RCC 7860 (cell line): ENCODE results near the gene IL4R.

Source experiments
- DNase-seq: peaks from one replicate; pipeline ENCODE4 v3.0.0-alpha.2; 2015; ENCODE audit warnings: low spot score
- FAIRE-seq: peaks from 2 replicates; lab custom pipeline; 2012; peaks lifted over from hg19 to GRCh38; lab: Jason Lieb, UNC

IL4R gene

DNA sequence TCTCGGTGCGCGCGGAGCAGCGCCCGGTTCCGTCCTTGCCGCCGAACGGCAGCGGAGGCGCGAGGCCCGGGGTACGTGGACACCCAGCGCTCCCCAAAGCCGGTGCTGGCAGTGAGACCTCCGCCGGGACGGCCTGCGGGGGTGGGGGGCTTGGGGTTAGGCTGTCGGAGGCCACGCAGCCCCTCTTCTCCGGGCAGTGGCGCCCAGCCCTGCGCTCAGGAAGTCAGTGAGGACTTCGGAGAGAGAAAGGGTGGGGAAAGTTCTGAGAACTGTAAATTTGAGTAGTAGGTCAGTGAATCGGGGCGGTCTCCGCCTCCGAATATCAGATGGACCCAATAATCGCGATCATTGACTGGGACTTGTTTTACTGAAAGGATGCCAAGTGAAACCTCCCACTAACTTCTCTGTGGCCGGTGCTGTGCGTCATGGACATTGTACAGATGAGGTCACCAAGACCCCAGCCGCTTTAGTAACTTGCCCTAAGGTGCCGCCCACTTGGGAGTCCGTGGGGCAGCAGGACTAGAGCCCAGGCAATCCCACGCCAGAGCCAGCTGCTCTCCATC, 468 bp downstream of the IL4R start:
- peak; percentile 69 for DNase-seq
- FAIRE-seq: no peak

DNA sequence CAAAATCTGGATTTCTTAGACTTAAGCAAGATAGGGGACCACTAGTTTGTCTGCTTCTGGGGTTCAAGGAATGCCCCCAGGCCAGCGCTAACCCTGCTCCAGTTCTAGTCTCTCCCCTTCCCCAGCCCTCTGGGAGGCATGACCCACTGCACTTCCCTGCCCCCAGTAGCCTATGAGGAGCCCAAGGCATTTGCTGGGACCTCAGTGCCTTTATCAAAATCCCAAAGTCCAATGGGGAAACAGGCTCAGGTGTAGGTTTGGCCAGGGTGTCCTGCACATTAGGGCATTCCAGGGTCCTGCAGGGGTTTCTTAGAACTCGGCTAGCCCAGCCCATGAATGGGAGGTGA, 1.2 kb downstream of the IL4R start:
- DNase-seq (no peak), FAIRE-seq (no peak)

DNA sequence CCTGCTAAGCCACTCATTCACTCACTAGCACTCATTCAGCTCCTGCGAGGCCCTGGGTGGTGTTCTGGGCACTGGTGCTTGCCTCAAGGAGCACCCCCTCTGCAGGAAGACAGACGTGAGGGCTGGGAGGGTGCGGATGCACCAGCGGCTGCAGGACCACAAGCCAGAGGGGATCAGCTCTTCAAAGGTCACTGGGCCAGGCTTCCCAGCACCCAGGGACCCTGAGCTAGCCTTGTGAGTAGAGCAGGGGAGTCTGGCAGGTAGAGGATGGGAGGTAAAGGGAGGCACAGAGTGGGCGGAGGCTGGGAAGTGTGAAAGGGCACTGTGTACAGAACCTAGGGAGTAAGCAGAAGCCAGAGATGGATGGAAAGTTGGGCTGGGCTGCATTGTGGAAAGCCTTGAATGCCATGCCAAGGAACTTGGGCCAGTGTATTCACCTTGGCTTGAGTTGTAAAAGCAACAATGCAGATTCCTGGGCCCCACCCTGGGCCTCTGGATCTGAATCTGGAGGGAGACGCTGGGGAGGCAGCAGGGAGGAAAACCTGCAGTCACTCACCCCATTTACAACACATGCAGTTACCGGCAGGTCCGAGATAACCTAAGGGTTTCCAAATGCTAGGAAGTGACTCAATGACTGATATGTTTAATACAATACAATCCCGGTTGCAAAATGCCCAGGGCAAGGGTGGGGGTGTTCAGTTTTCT, 1.7 kb downstream of the IL4R start:
- FAIRE-seq (no peak), DNase-seq (peak; percentile 56)

DNA sequence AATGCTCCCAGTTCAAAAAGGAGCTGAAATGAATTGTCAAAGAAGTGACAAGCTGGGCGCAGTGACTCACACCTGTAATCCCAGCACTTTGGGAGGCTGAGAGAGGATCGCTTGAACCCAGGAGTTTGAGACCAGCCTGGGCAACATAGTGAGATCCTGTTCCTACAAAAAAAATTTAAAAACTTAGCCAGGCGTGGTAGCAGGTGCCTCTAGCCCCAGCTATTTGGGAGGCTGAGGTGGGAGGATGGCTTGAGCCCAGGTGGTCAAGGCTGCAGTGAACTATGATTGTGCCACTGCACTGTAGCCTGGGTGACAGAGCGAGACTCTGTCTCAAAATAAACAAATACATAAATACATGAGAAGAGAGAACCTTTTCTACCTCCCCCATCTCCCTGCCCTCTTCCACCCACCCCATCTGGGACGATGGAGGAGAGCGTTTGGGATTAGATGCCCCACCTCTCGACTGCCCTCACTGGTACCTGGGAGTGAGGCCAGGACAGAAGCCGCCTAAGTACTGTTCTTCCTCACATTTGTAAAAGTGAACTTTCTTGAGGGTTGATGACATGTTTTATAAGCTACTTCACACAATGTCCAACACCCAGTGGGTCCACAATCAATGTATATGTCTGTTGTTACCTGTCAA, 2.4 kb downstream of the IL4R start:
- FAIRE-seq: no peak
- DNase-seq: no peak

DNA sequence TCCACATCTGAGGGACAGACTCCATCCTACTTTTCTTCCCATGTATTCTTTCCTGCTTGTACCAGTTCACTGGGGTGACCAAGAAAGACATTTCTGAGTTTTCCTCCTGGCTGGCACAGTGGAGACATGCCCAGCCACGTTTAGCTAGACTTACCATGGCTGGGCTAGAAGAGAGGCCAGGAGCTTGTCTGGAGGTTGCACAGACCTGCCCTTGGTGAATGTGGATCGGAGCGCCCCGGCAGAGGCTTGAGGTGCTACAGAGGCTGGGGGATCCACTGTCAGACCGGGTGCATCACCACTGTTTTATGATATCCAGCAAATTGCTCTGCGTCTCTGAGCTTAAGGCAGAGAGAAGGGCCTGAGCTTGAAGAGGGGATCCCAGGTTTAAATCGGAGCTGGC, 3.5 kb downstream of the IL4R start:
- DNase-seq (no peak), FAIRE-seq (no peak)

DNA sequence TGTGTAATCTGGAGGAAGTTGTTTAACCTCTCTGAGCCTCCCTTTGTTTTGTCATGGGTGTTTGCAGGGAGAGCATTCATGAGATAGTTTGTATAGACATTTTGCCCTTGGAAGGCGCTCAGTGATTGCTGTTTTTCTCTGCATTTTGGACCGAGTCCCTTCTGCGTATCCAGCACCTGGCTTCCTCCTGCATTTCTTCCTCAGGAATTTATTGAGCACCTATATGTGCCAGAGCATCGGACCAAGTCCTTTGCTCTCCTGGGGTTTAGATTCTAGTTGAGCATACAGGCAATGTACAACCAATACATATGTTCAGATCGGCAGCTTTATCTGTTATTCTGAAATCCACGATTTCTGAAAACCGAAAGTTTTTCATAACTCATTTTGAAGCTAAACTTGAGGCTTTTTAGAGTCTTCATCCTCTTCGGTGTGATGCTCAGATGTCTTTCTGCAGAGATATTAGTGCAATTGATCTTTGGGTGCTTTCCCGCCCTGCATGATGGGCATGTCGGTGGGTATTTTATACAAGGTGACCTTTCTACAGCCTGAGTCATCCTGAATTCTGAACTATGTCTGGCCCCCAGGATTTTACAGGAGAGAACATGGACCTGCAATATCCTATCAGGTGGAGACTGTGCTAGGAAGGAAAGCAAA, 4.1 kb downstream of the IL4R start:
- no peak for DNase-seq
- no peak for FAIRE-seq

DNA sequence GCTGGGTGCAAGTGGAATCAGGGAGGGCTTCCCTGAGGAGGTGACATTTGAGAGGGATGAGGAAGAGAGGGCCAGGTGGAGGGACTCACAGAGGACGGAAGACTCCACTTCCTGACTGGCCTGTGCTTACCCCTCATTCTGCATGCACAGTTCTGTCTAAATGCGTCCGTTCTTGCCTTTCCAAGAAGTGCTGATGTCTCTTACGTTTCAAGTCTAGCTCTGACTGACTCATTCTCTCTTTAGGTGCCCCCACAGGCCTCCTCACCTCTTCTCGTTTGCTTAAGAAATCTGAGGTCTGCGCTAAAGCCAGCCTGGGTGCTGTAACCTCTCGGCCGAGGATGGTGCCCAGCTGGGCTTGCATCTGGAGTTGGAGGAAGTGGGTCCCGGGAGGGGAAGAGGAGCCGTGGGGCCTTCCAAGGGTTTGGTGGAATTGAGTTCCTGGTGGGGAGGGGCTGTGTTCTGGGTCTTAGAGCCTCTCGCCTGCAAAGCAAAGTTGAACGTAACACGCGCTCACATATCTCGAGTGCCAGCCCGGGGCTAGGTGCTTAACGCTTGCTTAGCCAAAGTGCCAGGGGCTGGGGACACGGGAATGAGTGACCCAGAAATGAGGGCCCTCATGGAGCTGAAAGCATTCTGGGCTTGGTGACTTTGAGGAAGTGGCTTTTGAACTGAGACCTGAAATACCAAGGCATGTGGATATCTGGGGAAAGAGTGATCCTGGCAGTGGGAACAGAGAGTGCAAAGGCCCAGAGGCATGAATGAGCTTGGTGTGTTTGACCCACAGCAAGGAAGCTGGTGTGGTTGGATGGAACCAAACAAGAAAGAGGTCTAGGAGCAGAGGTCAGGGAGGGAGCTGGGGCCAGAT, 4.8 kb downstream of the IL4R start:
- no peak for DNase-seq
- no peak for FAIRE-seq

DNA sequence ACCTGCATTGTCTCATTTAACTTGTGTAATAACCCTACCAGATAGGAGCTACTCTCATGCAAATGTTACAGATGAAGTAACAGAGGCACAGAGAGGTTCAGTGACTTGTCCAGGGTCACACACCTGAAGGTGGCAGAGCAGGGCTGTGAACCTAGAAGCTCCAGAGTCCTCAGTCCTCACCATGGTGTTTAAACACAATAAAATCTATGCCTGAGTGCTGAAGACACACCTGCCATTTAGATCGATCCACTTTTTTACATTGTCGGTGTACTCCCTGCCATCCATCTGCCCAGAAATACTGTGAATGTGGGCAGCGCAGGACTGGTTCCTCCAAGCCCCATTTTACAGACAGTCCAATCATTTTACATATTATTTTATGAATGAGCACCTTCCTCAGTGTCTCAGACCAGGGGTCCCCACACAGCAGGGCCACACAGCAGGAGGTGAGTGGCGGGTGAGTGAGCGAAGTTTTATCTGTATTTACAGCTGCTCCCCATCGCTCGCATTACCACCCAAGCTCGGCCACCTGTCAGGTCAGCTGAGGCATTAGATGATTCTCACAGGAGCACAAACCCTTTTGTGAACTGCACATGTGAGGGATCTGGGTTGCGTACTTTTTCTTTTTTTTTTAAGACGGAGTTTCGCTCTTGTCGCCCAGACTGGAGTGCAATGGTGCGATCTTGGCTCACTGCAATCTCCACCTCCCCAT, 5.6 kb downstream of the IL4R start:
- no peak for FAIRE-seq
- DNase-seq: no peak

DNA sequence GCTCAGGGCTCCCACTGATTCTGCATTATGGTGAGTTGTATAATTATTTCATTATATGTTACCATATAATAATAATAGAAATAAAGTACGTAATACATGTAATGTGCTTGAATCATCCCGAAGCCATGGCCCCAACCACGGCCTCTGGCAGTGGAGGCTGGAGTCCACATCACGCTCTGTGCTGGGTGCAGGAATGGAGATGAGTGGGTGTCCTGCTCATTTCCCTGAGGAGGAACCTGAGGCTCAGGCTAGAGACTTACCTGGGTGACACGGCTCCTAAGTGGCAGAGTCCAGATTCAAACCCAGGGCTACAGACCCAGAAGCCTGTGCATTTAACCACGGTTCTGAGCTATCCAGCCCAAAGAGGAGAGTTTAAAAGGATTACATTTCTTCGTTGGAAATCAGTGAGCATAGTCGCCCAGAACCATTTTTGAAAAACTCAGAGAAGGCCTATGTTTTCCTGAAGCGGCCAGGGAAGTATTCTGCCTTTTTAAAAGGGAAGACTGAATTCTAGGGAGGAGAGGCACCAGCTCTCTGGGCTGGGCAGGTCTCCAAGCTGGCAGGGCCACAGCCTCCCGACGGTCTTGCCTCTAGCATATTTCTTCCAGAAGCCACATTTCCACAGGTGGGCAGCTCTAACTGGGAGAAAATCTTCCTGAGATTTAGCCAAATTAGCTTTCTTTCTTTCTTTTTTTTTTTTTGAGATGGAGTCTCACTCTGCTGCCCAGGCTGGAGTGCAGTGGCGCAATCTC, 6.7 kb downstream of the IL4R start:
- FAIRE-seq (no peak), DNase-seq (no peak)

DNA sequence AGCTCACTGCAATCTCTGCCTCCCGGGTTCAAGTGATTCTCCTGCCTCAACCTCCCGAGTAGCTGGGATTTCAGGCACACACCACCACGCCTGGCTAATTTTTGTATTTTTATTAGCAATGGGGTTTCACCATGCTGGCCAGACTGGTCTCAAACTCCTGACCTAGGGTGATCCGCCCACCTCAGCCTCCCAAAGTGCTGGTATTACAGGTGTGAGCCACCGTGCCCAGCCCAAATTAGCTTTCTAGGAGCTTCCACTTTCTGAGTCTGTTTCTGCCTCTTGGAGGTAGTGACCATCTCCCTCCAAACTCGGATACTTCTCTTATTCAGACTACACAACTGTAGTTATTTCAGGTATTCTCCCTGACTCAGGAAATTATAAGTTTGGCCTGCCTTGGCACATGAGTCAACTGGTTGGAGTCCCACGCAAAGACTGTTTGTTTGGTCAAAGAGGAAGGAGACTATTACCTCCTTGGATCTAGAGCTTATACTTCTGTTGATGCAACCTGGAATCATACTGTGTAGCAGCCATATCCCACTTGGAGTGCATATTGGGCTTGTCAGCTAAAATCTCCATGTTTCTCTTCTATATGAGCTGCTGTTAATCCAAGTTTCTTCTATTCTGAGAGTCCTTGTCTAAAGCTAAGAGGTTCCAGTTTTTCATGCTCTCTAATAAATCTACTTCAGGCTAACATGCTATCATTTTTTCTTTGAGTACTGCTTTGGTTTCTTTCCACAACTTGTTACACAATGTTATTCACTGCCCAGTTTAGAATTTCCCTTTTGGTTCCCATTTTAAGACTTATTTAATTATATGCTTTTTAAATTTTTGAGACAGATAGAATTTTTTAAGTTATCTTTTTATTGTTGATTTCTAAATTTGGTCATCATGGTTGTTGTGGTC, 7.5 kb downstream of the IL4R start:
- FAIRE-seq: no peak
- peak; percentile 35 for DNase-seq

DNA sequence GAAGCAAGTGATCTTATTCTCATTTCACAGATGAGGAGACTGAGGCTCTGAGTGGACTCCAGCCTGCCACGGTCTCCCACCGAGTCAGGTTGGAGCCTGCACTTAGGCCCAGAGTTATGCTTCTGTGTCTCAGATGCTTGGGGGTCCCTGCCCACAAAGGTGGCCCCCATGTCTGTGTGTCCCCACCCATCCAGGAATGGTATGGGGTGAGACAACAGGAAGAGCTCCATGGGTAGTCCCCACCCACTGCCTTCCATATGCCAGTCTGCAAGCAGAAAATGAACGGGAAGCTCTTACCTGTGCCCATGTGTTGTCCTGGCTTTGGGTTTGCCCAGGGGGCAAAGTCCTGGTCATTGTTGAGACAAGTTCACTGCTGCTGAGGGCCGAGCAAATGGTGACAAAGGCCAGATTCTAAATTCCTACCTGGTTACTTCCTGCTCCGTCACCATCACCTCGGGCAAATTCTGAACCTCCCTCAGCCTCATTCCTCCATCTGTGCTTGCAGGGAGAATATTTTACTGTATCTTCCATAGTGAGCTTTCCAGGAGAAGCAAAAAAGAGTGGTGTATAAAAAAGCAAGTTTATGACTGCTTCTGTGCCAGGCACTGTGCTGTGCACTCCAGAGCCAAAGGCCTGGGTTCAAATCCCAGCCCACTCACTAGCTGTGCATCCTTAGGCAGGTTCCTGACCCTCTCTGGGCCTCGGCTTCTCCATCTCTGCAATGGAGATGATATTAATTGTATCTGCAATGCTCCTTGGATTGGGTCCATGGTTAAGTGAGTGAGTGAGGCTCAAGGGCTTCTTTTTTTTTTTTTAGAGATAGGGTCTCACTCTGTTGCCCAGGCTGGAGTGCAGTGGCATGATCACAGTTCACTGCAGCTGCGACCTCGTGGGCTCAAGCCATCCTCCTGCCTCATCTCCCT, 9.3 kb downstream of the IL4R start:
- no peak for FAIRE-seq
- DNase-seq: no peak

DNA sequence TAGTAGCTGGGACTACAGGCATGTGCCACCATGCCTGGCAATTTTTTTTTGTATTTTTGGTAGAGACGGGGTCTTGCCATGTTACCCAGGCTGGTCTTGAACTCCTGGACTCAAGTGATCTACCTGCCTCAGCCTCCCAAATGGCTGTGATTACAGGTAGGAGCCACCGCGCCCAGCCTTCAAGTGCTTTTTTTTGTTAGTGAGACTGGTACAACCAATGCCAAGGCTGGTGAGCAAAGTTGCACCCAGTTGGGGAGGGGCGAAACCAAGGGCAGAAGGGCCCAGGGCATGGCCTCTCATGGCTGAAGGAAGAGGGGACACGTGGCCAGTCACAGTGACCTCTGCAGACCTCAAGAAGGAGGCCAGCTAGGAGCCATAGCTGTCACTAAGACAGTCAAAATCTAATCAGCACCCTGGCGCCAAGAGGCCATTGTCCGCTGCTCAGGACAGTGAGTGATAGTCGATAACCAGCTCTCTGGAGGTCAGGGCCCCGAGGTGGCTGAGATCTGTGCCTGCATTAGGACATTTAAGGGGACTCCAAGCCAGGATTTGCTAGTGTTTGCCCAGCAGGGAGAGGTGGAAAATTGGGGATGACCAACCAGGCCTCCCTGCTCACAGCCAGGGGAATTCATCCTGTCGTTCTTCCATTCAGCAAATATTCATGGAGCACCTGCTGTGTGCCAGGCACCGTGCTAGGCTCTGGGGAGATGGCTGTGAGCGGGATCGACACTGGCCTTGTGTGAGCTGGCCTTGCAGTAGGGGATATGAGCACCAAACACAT, 10.2 kb downstream of the IL4R start:
- DNase-seq (no peak), FAIRE-seq (no peak)

DNA sequence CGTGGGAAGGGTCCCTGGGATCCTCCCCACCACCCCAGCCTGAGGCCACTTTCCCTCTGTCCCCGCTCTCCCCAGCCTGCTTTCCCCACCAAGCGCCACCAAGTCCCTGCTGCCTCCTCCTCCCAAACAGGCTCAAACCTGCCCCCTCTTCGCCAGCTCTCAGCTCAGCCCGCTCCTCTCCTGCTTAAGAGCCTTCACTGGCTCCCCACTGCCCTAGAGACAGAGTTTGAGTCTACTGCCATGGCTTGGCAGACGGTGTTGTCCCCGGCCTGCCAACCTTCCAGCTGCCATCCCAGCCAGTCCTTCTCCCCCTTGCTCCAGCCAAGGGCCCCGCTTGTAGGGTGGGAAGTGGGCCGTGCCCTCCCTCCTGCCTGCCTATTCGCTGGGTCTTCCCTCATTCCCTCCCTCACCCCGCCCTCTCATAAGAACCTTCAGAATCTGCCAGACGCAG, 11.1 kb downstream of the IL4R start:
- DNase-seq (no peak), FAIRE-seq (no peak)

DNA sequence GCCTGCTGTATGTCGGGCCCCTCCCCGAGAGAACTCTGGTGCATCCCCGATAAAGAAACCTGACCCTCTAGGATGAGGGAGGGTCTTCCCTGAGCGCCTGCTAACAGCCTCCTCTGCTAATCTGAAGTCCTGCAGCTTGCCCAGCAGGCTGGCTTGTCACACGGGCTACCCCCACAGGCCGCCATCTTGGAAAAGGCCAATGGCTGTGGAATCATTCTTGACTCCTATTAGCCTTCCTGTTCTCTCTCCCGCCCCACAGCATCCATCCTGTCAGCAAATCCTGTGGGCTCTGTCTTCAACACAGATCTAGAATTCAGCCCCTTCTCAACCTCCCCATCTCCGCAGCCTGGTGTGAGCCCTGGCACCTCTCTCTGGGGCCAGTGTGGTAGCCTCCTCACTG, 12.0 kb downstream of the IL4R start:
- no peak for DNase-seq
- no peak for FAIRE-seq

DNA sequence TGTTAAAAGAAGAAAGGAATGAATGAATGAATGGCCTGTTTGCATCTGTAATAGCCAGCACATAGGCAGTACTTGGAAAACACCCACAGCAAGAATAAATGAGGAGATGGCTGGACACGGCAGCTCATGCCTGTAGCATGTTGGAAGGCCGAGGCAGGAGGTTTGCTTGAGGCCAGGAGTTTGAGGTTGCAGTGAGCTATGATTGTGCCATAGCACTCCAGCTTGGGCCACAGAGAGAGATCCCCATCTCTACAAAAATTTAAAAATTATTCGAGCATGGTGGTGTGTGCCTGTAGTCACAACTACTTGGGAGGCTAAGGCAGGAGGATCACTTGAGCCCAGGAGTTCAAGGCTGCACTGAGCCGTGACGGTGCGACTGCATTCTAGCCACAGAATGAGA, 12.5 kb downstream of the IL4R start:
- no peak for FAIRE-seq
- no peak for DNase-seq

DNA sequence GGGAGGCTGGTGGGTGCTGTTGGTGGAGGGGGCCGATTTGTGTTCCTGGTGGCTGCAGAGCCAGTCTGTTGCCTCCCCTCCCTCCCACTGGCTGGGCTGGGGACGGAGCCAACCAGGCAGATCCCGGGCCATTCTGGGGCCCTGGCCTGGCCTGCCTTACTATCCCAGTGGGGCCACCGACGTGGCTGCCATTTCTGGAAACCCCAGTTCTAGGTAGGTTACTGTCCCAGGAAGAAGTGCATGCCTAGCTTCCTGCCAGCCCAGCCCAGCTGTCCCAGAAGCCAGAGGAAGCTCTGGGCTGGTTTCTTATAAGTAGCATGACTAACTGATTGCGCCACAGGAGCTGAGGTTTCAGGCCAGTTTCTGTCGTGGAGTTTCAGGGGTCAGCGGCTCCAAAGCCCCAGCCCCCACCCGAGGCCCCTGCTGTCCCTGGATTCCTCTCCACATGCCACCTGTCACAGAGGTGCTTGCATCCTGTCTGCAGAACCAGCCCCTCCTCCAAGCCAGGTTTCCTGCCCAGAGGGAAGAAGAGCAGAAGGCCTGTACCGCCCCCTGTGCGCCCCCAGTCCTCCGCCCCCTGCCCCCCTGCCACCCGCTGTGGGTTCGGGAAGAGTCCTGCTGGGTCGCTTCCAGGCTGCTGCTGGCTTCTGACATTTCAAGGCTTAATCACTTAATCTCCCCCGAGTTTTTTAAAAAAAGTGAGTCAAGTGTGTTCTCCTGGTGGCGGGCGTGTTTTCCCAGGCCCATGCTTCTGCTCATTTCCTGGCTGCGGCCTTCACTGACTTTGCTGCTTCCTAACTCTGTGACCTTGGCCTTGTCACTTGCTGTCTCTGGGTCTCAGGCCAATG, 13.2 kb downstream of the IL4R start:
- DNase-seq (peak; percentile 92), FAIRE-seq (peak; percentile 81)
